ENCODE results near the gene TUBA4A.

The TUBA4A gene

DNA sequence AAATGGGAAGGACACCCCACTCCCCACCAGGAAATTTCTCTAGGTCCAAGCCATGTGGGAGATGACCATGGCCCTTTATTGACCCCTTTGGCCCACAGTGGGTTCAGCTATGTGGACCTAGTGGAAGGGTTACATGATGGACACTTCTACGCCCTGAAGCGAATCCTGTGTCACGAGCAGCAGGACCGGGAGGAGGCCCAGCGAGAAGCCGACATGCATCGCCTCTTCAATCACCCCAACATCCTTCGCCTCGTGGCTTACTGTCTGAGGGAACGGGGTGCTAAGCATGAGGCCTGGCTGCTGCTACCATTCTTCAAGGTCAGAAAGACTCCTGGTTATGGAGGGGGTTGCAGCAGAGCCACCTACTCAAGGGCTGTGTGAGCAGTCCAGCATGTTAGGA lies 7.2 kb downstream of the TUBA4A start:
- TF ChIP-seq GATA3 (IDR thresholded peaks at IDR 0.05; ENCODE audit: low read depth, low read length): no peak
- no peak for TF ChIP-seq GATA2 (IDR thresholded peaks at IDR 0.05; ENCODE audit: low read depth, low read length)

DNA sequence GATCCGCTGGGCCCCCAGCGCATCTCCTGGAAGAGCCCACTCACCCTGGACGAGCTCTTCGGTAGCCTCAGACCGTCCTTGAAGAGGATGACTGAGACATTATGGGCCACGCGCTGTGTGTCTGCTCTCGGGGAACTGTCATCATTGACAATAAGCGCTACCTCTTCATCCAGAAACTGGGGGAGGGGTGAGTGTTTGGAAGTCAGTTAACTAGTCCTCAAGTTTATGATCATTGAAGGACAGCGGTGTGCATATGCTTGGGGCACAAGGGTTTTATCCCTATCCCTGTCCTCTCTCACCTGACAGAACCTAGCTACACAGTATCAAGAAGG lies 7.9 kb downstream of the TUBA4A start:
- no peak for TF ChIP-seq GATA2 (IDR thresholded peaks at IDR 0.05; ENCODE audit: low read depth, low read length)
- no peak for TF ChIP-seq GATA3 (IDR thresholded peaks at IDR 0.05; ENCODE audit: low read depth, low read length)

DNA sequence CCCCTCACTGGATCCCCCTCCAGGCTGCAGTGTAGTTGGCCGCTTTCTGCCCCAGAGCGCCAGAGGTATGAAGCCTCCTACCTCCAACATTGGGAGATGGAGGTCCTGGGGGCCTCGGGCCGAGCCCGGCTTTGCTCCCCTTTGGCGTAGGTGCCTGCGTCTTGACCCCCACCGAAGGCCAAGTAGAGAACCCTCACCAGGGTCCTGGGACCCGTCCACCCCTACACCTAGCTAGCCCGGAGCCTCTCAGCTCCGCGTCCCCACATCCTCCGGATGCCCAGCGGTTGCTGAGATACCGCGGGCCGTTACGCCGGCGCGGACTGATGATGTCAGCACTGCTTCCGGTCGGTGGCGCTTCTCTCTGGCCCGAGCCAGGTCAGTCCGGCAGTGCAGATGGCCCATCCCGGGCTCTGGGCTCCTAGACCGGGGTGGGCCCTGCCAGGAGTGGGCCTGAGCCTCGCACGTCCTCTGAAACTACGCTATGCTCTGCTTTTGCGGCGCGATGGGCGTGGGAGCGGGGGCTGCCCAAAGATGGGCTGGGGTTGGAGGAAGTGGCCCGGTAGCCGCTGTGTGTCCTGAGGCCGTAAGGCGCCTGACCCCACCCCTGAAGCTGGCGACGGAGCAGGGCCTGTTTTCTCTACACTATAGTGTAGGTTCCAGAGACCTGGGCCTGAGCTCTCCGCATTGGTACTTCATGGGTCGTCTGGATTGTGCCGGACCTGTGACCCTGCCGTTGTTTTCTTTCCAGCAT lies 8.4 kb downstream of the TUBA4A start, which contains the start of the genes GLB1L and STK16:
Gene GLB1L, minus strand, starts transcription at position 297 of the 751 bp plus-strand sequence. CDS start 1,871 bp downstream, outside the sequence.
Gene STK16, plus strand, starts transcription at position 332 of the 751 bp plus-strand sequence. CDS start 521 bp downstream, outside the sequence.
- no peak for TF ChIP-seq GATA2 (IDR thresholded peaks at IDR 0.05; ENCODE audit: low read depth, low read length)
- no peak for TF ChIP-seq GATA3 (IDR thresholded peaks at IDR 0.05; ENCODE audit: low read depth, low read length)

DNA sequence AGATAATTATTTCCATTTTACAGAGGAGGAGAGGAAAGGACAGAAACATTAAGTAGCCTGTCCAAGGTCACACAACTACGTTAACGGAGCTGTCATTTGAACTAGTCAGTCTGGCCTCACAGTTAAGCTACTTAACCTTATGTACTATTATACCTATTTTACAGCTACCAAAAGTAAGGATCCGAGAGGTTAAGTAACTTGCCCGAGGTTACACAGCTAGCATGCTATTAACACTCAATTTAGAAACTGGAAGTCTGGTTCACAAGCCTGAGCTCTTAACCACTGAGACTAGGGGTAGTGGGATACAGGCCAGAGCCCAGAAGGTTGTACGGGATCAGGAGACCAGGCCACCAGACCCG lies 8.9 kb downstream of the TUBA4A start:
- TF ChIP-seq GATA3 (IDR thresholded peaks at IDR 0.05; ENCODE audit: low read depth, low read length) (no peak), GATA2 (IDR thresholded peaks at IDR 0.05; ENCODE audit: low read depth, low read length) (no peak)

DNA sequence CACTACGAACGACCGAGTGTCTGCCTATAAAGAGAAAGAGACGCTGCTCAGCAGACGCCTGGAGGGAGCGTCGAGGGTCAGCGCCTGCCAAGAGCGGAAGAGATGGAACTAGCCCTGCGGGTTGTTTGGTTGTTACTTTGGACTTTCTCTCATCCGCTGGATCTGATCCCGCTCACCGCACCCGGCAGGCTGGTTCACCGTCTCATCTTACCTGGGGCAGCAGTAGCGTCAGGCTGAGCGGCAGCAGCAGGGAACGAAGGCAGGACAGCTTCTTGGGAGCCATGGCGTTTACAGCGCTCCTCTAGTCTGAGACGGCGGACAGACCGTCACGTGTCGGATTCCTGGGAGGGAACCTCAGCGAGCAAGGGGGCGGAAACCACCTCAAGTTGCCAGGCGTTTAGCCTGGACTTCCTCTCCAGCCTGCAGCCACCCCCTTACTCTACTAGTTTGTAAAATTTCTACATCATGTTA lies 10.4 kb downstream of the TUBA4A start:
- no peak for TF ChIP-seq GATA3 (IDR thresholded peaks at IDR 0.05; ENCODE audit: low read depth, low read length)
- TF ChIP-seq GATA2 (IDR thresholded peaks at IDR 0.05; ENCODE audit: low read depth, low read length): no peak

DNA sequence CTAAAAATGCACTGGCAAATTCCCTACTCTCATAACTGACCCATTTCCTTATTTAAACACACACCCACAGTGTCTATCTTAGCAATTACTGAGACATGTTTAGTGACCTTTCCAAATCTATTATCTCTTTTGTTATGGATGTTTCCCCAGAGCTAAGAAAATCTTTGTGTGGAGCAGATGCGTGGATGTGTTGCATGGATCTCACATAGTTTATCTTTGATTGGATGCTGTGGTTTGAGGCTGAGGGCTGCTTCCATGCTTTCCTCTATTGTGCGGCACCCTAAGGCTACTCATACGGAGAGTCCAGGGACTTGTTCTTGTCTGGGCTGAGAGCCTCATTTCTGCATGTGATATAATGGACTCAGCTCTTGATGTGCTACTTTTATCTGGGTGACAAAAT lies 19.4 kb downstream of the TUBA4A start:
- no peak for TF ChIP-seq GATA3 (IDR thresholded peaks at IDR 0.05; ENCODE audit: low read depth, low read length)
- TF ChIP-seq GATA2 (IDR thresholded peaks at IDR 0.05; ENCODE audit: low read depth, low read length): no peak

DNA sequence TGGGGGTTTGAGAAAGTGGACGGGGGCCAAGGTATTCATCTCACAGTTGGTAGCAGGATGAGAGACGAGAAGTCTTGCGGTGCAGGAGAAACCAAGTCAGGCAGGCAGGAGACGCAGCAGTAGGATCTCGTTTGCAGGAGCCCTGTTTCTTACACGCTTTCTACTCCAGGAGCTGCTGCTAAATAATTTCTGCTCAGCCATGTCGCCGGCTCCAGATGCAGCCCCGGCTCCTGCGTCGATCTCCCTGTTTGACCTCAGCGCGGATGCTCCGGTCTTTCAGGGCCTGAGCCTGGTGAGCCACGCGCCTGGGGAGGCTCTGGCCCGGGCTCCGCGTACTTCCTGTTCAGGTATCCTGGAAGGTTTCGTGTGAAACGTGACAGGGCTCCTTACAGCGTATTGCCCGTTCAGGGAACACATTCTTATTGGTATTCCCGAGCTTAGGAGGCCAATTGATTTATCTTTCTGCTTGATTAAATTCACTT lies 23.6 kb downstream of the TUBA4A start:
- TF ChIP-seq GATA3 (IDR thresholded peaks at IDR 0.05; ENCODE audit: low read depth, low read length) (no peak), GATA2 (IDR thresholded peaks at IDR 0.05; ENCODE audit: low read depth, low read length) (no peak)

DNA sequence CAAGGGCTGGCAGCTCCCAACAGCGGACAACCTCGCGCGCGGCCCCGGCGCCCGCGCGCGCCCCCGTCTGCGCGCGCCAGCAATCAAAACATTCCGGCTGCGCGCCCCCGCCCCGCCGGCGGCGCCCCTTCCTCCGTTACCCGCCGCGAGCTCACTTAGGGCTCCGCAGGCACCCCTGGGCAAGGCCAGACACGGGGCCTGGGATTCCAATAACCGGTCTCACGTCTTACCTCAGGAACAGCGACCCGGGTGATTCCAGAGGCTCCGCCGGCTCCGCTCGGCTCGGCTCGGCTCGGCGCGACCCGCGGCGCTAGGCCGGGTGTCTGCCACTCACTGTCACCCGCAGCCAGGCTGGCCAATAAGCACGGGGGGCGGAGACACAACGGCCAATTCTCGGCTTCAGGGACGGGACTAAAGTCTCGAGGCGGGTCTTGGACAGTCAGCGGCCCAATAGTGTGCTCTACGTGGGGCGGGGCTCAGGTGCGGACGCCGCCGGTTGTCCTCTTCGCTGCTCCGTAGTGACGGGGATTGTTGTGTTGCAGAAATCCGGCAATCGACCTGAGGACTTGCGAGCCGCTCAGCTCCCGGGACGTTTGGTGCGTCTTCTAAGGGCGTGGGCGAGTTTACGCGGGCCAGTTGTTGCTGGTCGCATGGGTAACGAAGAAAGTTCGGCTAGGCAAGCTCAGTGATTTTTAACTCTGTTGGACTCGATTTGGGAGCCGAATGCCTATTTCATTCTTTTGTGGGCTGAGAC lies 24.2 kb downstream of the TUBA4A start, which contains the start of the genes ANKZF1 and ATG9A:
Gene ANKZF1, plus strand, starts transcription at position 502 of the 754 bp plus-strand sequence. CDS start 452 bp downstream, outside the sequence.
Gene ATG9A, minus strand, starts transcription at position 332 of the 754 bp plus-strand sequence. CDS start 1,612 bp downstream, outside the sequence.
- TF ChIP-seq GATA2 (IDR thresholded peaks at IDR 0.05; ENCODE audit: low read depth, low read length): no peak
- no peak for TF ChIP-seq GATA3 (IDR thresholded peaks at IDR 0.05; ENCODE audit: low read depth, low read length)

DNA sequence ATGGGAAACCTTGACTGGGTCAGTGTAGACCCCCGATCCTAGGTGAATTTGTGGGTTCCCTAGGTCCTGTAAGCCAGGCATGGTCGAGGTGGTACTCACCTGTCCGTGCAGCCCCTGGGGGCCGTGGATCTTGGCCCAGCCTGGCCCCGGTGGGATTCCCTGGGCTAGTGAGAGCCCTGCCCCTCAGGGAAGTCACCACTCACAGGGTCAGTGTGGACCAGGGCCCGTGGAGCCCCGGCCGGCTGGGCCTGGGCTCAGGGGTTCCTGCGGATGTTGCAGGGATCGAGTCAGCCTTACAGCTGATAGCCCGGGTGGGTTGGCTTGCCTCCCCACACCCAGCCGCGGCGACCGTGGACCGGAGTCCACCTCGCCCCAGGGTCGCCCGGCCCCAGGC lies 24.8 kb downstream of the TUBA4A start:
- TF ChIP-seq GATA3 (IDR thresholded peaks at IDR 0.05; ENCODE audit: low read depth, low read length) (no peak), GATA2 (IDR thresholded peaks at IDR 0.05; ENCODE audit: low read depth, low read length) (no peak)

DNA sequence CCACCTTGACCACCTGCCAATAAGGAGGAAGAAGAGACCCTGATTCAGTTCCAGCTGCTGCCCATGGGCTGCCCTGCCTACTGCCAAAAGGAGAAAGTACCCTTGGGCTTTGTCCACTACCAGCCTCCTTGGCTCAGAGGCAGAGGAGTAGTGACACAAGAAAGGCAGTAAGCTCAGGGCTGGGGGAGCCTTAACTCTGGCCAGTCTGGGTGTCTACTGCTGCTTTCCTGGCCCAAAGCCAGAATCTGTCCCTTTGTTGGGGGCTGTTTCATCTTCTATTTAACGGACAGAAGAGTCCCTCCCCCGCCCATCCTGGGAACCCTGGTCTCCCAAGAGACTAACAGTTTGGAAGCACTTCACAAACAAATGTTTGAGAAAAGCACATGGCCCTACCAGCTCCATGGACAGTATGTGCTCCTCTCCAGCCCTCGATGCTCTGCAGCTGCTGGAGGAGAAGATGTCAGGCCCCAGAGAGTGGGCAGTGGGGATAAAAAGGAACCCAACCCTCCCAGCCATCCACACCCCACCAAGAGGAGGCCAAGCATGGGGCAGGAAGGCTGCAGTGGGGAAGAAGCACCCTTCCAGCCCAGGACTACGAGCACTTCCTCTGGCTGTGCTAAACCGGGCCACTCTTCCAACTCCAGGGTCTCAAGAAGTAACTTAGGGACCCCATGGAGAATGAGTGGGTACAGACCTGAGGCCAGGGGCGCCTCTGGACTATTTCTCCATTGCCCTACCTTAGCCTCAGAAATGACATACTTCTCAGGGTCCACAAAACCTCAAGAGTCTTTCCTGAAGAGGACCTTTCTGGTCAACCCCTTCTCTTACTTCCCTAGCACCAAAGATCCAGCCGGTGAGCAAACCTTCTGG lies 25.4 kb downstream of the TUBA4A start:
- TF ChIP-seq GATA3 (IDR thresholded peaks at IDR 0.05; ENCODE audit: low read depth, low read length) (no peak), GATA2 (IDR thresholded peaks at IDR 0.05; ENCODE audit: low read depth, low read length) (no peak)

DNA sequence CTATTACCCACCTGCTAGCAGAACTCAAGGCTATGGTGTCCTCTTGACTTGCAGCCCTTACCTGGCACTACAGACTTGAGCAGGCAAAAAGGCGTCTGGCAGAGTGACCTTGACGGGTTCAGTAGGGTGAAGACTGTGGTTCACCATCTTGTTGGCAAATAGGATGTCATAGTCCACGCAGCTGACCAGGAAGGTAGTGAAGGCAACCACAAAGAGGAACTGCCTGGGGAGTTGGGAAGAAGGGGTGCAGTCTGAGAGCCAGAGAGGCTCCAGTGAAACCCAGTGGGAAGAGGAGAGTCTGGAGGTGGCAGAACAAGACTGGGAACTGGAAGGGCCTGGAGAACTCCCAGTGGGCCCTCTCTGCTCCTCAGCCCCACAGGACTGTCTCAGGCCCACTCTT lies 28.4 kb downstream of the TUBA4A start:
- TF ChIP-seq GATA2 (IDR thresholded peaks at IDR 0.05; ENCODE audit: low read depth, low read length) (no peak), GATA3 (IDR thresholded peaks at IDR 0.05; ENCODE audit: low read depth, low read length) (no peak)

DNA sequence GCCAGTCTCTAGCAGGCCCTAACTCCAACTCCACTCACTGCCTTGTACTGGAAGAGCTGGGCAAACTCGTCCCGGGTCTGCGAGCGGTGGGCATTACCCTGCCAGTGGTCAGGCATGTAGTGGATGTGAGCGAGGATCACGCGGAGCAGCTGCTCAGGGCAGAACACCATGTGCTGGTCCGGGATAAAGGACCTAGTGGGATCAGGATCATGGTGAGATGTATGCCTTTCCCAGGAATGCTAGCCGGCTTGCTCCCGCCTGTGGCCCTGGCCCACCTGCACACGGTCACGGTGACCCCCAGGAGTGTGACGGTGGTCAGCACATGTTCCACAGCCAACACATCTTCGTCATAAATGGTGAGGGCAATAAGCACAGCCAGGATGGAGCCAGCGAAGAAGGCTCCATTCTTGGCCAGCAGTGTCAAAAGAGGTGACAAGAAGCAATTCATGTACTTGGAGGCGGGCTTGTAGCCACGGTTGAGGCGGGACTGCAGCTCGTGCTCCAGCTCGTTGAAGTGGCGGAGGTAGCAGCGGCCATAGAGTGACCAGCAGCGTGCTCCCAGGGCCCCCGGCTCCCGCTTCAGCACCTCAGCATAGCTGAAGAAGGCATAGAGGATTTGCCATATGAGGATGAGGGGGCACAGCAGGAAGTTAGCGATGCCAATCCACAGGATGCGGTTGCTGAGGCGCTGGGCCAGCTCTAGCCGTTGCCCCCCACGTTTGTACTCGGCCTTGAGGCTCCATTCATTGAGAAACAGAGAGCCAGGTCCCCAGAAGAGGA lies 29.7 kb downstream of the TUBA4A start:
- TF ChIP-seq GATA2 (IDR thresholded peaks at IDR 0.05; ENCODE audit: low read depth, low read length) (no peak), GATA3 (IDR thresholded peaks at IDR 0.05; ENCODE audit: low read depth, low read length) (no peak)

DNA sequence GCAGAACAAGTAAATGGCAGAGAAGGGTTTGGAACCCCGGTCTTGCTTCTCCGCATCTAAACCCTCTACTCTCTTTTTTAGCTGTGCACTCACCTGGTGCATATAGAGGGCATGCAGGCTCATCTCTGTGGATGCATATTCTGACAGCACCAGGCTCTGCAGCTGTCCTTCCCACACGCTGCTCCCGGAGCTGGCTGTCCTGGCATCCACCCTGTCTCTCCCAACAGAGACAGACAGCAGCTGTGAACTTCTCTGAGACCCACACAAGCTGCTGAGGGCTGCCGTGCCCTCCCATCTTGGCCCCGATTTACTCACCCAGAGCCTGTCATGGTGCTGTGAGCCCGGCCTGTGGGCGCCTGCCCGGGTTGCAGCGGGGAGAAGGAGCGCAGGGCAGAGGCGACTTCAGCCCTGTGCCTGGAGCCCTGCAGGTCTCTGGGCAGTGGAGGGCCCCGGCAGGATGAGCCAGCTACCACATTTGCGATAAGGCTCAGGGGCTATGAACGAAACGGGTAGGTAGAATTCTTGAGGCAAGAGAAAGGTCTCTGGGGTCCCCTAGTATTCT lies 31.7 kb downstream of the TUBA4A start:
- TF ChIP-seq GATA3 (IDR thresholded peaks at IDR 0.05; ENCODE audit: low read depth, low read length) (no peak), GATA2 (IDR thresholded peaks at IDR 0.05; ENCODE audit: low read depth, low read length) (no peak)
